Transverse colon (tissue), 4 donors: Measurements from ENCODE around the gene VWCE. TPM values are rescaled to one million over a fixed set of nuclear protein-coding genes. Genes with fewer than 3 reads are reported as not detected.
A peak's percentile ranks its signal among the peaks of the same experiment; 100 is the strongest.
"Not testable (repeated sequence)": the region's sequence is repeated elsewhere in the genome, so short reads cannot be mapped to it uniquely, and the experiment has no call there.

Experiments used
- DNase-seq: peaks from one replicate; pipeline ENCODE4 v3.0.0-alpha.2; 2019
- H3K27ac ChIP-seq, 4 donors: fragments of 200-600 bp; sonication (generic); 2 replicates each; pipeline ENCODE4 v1.5.1; 2016 to 2018; ENCODE audit warnings: inconsistent platforms in 4 of 4
- H3K27me3 ChIP-seq: fragments of 200-600 bp; sonication (generic); 2 replicates; pipeline ENCODE4 v1.5.1; 2017; ENCODE audit warnings: inconsistent platforms
- H3K36me3 ChIP-seq, 4 donors: fragments of 200-600 bp; sonication (generic); 2 replicates each; pipeline ENCODE4 v1.5.1; 2017 to 2019; ENCODE audit warnings: inconsistent platforms in 4 of 4
- H3K4me1 ChIP-seq, 4 donors: fragments of 200-600 bp; sonication (generic); 2 replicates each; pipeline ENCODE4 v1.5.1; 2017 to 2020; ENCODE audit warnings: inconsistent platforms in 4 of 4
- H3K4me3 ChIP-seq, 4 donors: fragments of 200-600 bp; sonication (generic); 1 replicate in 1 of 4; 2 replicates in 3 of 4; pipeline versions ENCODE4 v1.5.1 to v1.6.1; 2017 to 2019; ENCODE audit warnings: inconsistent platforms in 4 of 4
- H3K9me3 ChIP-seq, 2 donors: fragments of 200-600 bp; sonication (generic); 2 replicates each; pipeline ENCODE4 v1.5.1; 2017 to 2019; ENCODE audit warnings: inconsistent platforms in 2 of 2
- EP300 ChIP-seq: sonication (generic); formaldehyde crosslinking; IDR thresholded peaks from one replicate; pipeline ENCODE4 v1.6.1; 2017; ENCODE audit warnings: antibody characterized with exemption, low read depth
- POLR2A ChIP-seq: fragments of 450-650 bp; IDR thresholded peaks from one replicate; pipeline ENCODE4 v1.6.1; 2016; ENCODE audit warnings: antibody characterized with exemption, mild to moderate bottlenecking, moderate library complexity
- POLR2AphosphoS5 ChIP-seq, 3 donors: sonication (generic); formaldehyde crosslinking; IDR thresholded peaks; one replicate each; pipeline ENCODE4 v1.6.1; 2016; ENCODE audit warnings: antibody characterized with exemption in 3 of 3
- WGBS, 2 donors: methylation state at CpG; one replicate each; pipeline ENCODE4 v1.1.5; 2018; ENCODE audit warnings: low coverage in 1 of 2; 5-methylcytosine and 5-hydroxymethylcytosine counted together
- in situ Hi-C, 4 donors: fragments of 200-750 bp; cut with MboI; loops; one replicate each; pipeline versions ENCODE4 v1.15.0 to v1.15.1; 2017; ENCODE audit warnings: low sequenced_read_pairs in 3 of 4, low pct_ligation_motif_present in 1 of 4, low pct_unique_long_range_greater_than_20kb in 1 of 4
- intact Hi-C: fragments of 100-400 bp; cut with DNase I; formaldehyde crosslinking; loops from one replicate; pipeline ENCODE4 v1.15.1; 2023; ENCODE audit warnings: low total_unique reads
- total RNA-seq, 4 donors: library from RNA; depleted of rRNA; stranded (reverse); fragments of >200 nt; gene quantifications; one replicate each; pipeline ENCODE4 v1.1.0, GENCODE V29; 2016
- TF ChIP-seq, protein P1 (sequence below), 5 experiments: fragments of 200-600 bp in 3 of 5; fragments of 450-650 bp in 2 of 5; sonication (generic) in 3 of 5; IDR thresholded peaks; 1 replicate in 2 of 5; 2 replicates in 3 of 5; pipeline ENCODE4 v1.5.1; 2016 to 2017; ENCODE audit warnings: antibody characterized with exemption in 5 of 5, inconsistent platforms in 3 of 5, mild to moderate bottlenecking in 2 of 5, moderate library complexity in 1 of 5

The VWCE gene
- total RNA-seq, 4 donors from 2014 or later, result 0.16 to 2.2 (median 0.41) TPM; not detected in 1

DNA sequence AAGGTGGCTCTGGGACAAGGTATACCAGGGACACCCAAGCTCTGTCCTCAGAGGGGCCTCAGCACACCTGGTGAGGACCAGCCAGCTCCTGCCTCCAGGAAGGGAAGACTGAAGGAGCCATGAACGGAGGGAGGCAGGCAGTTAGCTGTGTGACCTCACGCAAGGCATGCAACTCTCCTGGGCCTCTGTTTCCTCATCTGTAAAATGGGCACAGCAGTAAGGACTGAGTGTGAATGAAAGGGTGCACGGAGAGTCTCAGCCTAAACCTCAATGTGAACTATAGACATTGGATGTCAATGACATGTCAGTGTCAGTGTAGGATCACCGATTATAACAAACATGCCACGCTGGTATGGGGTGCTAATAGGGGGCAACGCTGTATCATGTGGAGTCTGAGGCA, 35.8 kb downstream of the VWCE start:
- H3K27ac ChIP-seq, result no peak overlapping the region
- intact Hi-C loops (no loop called here), in situ Hi-C loops (loop anchor here in 1 of 4 donors (25.0 kb wide), 1 partner anchor 128 kb away; the partner anchor contains the start of gene TMEM216)
- 87 to 90% methylated on average over 4 to 6 of the region's 6 CpGs for WGBS, 2 donors
- no peaks in the 10 kb centered on the region for H3K9me3 ChIP-seq
- TF ChIP-seq, protein P1, sequence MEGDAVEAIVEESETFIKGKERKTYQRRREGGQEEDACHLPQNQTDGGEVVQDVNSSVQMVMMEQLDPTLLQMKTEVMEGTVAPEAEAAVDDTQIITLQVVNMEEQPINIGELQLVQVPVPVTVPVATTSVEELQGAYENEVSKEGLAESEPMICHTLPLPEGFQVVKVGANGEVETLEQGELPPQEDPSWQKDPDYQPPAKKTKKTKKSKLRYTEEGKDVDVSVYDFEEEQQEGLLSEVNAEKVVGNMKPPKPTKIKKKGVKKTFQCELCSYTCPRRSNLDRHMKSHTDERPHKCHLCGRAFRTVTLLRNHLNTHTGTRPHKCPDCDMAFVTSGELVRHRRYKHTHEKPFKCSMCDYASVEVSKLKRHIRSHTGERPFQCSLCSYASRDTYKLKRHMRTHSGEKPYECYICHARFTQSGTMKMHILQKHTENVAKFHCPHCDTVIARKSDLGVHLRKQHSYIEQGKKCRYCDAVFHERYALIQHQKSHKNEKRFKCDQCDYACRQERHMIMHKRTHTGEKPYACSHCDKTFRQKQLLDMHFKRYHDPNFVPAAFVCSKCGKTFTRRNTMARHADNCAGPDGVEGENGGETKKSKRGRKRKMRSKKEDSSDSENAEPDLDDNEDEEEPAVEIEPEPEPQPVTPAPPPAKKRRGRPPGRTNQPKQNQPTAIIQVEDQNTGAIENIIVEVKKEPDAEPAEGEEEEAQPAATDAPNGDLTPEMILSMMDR (IDR thresholded peaks at IDR 0.05), result no peak
- TF ChIP-seq POLR2AphosphoS5 (IDR thresholded peaks at IDR 0.05) (no peak), POLR2A (no peak), EP300 (no peak)
- no peaks in the 10 kb centered on the region for H3K27me3 ChIP-seq
- H3K36me3 ChIP-seq, result no peaks in the 10 kb centered on the region
- DNase-seq, result no peak
- H3K4me1 ChIP-seq, result no peaks in the 10 kb centered on the region
- no peak overlapping the region for H3K4me3 ChIP-seq

DNA sequence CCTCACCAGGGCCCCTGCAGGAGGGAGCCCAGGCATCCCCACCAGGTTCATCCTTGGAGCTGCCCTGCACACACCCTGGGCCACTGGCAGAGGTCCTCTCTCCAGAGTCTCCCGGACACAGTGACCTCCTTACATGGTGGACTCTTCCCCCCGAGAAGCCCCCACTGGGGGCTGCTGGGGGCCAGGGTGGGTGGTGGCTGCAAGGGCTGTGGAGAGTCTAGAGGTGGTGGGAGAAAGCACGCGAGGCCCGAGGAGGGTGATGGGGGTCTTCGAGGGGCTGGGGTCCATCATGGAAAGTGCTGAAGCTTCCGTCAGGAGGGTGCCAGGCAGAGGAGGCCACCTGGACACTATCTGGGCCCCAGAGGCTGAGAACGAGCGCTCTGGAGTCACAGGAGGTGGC, 36.6 kb downstream of the VWCE start:
- in situ Hi-C loops, result loop anchor here in 1 of 4 donors (25.0 kb wide), 1 partner anchor 129 kb away; the partner anchor contains the start of gene TMEM216

DNA sequence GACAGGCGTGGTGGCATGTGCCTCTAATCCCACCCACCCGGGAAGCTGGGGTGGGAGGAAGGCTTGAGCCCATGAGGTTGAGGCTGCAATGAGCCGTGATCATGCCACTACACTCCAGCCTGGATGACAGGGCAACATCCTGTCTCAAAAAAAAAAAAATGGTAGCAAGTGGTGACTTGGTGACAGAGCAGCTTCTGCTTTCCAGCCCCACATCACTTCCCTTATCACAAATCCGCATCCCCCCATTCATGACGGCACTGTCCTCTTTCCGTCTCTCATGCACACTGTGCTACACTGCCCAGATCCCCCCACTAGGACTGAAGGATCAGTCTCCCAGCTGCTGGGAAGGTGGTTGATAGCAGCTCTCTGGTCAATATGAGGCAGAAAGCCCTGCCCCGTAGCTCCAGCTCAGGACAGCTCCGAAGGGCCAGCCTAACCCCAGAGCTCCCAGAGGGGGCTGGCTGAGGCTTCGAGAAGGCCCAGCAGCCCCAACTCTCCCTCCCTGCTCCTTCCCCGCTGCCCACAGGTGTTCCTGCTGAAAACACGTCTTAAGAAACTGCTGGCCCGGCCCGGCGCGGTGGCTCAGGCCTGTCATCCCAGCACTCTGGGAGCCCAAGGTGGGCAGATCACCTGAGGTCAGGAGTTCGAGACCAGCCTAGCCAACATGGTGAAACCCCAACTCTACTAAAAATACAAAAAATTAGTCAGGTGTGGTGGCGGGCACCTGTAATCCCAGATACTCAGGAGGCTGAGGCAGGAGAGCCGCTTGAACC, 38.2 kb downstream of the VWCE start:
- no peak overlapping the region for H3K27ac ChIP-seq
- in situ Hi-C loops (loop anchor here in 1 of 4 donors (25.0 kb wide), 1 partner anchor 130 kb away; the partner anchor contains the start of gene TMEM216), intact Hi-C loops (no loop called here)
- no peak for DNase-seq
- 91 to 92% methylated on average over 2 to 18 of the region's 18 CpGs for WGBS, 2 donors
- no peaks in the 10 kb centered on the region for H3K4me1 ChIP-seq
- no peak for TF ChIP-seq POLR2AphosphoS5 (IDR thresholded peaks at IDR 0.05)
- TF ChIP-seq, protein P1 (IDR thresholded peaks at IDR 0.05), result no peak
- TF ChIP-seq EP300, result no peak
- TF ChIP-seq POLR2A, result no peak
- H3K9me3 ChIP-seq, result no peaks in the 10 kb centered on the region
- no peaks in the 10 kb centered on the region for H3K36me3 ChIP-seq
- H3K27me3 ChIP-seq, result no peaks in the 10 kb centered on the region
- no peak overlapping the region for H3K4me3 ChIP-seq

More for the DNA sequence above, 36.6 kb downstream of the VWCE start:
- DNase-seq, result no peak
- no peaks in the 10 kb centered on the region for H3K9me3 ChIP-seq
- no peaks in the 10 kb centered on the region for H3K36me3 ChIP-seq
- WGBS, 2 donors, result 77 to 81% methylated on average over 9 of the region's 9 CpGs
- no peak overlapping the region for H3K27ac ChIP-seq
- H3K4me3 ChIP-seq, result no peak overlapping the region
- no peaks in the 10 kb centered on the region for H3K4me1 ChIP-seq
- no peak for TF ChIP-seq POLR2A
- TF ChIP-seq EP300, result no peak
- TF ChIP-seq, protein P1 (IDR thresholded peaks at IDR 0.05), result no peak
- no peak for TF ChIP-seq POLR2AphosphoS5 (IDR thresholded peaks at IDR 0.05)
- intact Hi-C loops, result no loop called here
- no peaks in the 10 kb centered on the region for H3K27me3 ChIP-seq

DNA sequence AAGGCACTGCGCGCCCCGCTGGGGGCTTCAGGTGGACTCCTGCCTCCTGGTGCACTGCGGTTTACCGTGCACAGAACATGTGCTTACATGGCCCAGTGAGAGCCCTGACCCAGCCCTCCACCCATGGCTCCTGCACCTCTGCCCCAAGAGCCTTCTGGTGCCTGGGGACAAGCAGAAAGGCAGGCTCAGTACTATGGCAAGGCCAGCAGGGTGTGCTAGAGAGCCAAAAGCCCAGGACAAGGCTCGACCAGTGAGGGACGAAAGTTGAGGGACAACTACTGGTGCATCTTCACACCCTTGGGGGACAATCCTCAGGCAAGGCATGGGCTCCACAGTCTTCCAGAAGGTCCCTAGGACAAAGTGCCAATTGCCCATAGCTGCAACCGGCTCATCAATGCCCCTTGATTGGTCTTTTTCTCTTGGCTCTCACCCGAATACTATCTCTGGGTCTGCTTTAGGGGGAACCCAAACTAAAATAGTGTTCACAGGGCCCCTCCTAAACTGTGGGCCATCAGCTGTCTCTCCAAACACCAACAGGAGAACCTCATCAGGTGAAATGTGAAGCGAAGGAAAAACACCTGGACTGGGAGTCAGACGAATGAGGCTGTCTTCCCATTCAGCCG, 40.6 kb downstream of the VWCE start:
- Histone ChIP-seq H3K4me3 (no peak overlapping the region), H3K27ac (no peak overlapping the region), H3K4me1 (no peaks in the 10 kb centered on the region), H3K27me3 (no peaks in the 10 kb centered on the region), H3K36me3 (no peaks in the 10 kb centered on the region), H3K9me3 (no peaks in the 10 kb centered on the region)
- WGBS, 2 donors, result 58% methylated on average over 12 of the region's 12 CpGs; no CpG with 5 or more reads in 1 of the 2 donors
- DNase-seq, result peak; percentile 70
- TF ChIP-seq, protein P1 (IDR thresholded peaks at IDR 0.05), result peak; percentile 65 to 87 (median 84)
- no peak for TF ChIP-seq EP300
- in situ Hi-C loops (loop anchor here in 1 of 4 donors (25.0 kb wide), 1 partner anchor 133 kb away; the partner anchor contains the start of gene TMEM216), intact Hi-C loops (no loop called here)

DNA sequence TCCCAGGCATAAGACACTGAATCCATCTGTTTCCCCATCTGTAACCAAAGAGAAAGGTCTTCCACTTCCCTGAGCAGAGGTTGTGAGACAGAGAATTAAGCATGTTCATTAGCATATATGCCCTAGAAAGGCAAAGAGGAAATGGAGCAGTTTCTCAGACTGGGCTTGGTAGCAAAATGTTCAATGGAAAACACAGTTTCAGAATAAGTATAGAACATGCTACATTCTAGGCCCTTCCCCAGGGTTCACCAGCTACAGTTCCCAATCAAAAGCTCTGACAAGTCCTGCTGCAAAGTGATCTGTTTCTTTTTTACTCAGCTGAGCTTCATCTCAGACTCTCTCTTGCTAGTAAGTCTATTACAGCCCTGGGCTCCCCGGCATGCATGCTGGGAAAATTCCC, 42.8 kb downstream of the VWCE start:
- H3K4me1 ChIP-seq, H3K9me3 ChIP-seq, H3K36me3 ChIP-seq, intact Hi-C loops, H3K27me3 ChIP-seq, H3K27ac ChIP-seq, H3K4me3 ChIP-seq, DNase-seq: not testable (repeated sequence)
- in situ Hi-C loops, result loop anchor here in 1 of 4 donors (25.0 kb wide), 1 partner anchor 135 kb away; the partner anchor contains the start of gene TMEM216
- 13% methylated on average over 1 of the region's 1 CpG; no CpG with 5 or more reads in 1 of the 2 donors for WGBS, 2 donors
